ENCODE data around the gene ZSWIM4. TPM values are rescaled to one million over a fixed set of nuclear protein-coding genes. Genes with fewer than 3 reads are reported as not detected.

Gene ZSWIM4
- polyA plus RNA-seq, 3 donors, result 0.19 to 1.1 (median 0.23) TPM

DNA sequence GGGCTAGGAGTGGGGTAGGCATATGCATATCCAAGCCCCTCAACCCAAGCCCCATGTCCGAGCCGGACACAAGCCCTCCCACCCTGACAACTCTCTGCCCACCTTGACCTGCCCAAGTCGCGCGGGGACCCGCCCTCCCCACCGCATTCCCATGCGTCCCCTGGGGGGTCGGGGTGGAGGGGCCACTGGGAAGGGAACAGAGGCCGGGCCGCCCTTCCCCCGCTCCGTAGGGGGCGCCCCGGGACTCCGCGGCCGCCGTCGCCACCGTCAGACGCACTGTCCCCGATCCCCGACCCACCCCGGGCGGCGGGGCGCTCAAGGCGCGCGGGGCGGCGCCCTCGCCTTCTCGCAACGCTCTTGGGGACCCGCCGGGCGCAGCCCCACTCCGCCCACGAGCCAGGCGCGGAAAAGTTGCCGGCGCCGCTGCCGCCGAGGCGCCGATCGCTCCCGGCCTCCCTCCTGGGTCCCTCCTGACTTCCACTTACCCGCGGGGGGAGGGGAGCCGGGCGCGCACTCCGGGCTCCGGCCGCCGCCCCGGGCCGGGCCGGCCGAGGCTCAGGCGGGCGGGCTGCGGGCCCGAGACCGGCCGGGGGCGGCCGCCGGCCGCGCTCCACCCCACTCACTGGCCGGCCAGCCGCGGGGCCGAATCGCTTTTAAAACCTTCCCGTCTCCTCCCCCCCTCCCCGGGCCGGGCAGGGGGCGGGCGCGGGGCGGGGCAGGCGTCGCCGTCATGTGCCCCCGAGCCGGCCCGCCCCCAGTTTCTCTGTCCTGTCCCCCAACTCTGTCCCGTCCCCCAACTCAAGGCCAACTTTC lies 47.3 kb downstream of the ZSWIM4 start:
- Histone ChIP-seq H3K4me3 (replicated peaks in 1 of 3; ENCODE audit: low read depth in 2 of 3, low read length in 3 of 3) (peak overlapping the region; percentile 69 to 97 (median 90)), H3K9ac (ENCODE audit: insufficient read depth, low read length, poor library complexity, severe bottlenecking) (peak overlapping the region; percentile 100), H3K79me2 (ENCODE audit: insufficient read depth, low read length) (peaks cover 66% of the 10 kb centered on the region), H3K36me3 (replicated peaks in 1 of 2; ENCODE audit: control insufficient read depth in 1 of 2, insufficient read depth in 2 of 2, low read length in 2 of 2) (no peaks in the 10 kb centered on the region), H3K4me1 (ENCODE audit: control insufficient read depth in 1 of 2, insufficient read depth in 2 of 2, low read length in 2 of 2) (peaks cover 59% of the 10 kb centered on the region in 2 donors), H3K27ac (ENCODE audit: low read depth in 1 of 2, low read length in 2 of 2) (peak overlapping the region; percentile 99 to 100), H3K4me2 (replicated peaks; ENCODE audit: extremely low read depth, low read length, poor library complexity, severe bottlenecking) (peak overlapping the region; percentile 96), H3K27me3 (ENCODE audit: control insufficient read depth in 2 of 2, insufficient read depth in 2 of 2, low read length in 2 of 2) (no peaks in the 10 kb centered on the region), H2AFZ (ENCODE audit: insufficient read depth, low read depth, low read length, poor library complexity, severe bottlenecking) (no peak overlapping the region), H3K9me3 (replicated peaks in 1 of 2; ENCODE audit: control insufficient read depth in 1 of 2, insufficient read depth in 1 of 2, low read length in 2 of 2) (no peaks in the 10 kb centered on the region), H4K20me1 (ENCODE audit: insufficient read depth, low read length) (peaks cover 49% of the 10 kb centered on the region)
- peaks cover 12 to 27% of the 10 kb centered on the region in 2 donors for H3K36me3 Mint-ChIP-seq
- DNase-seq, result peak; percentile 82 to 87 (median 87)
- H3K4me3 Mint-ChIP-seq, result peak overlapping the region; percentile 91 to 96
- H3K27me3 Mint-ChIP-seq (ENCODE audit: low read depth in 3 of 3), result peaks cover 0 to 17% (median 4%) of the 10 kb centered on the region in 3 donors
- intact Hi-C loops (cut with micrococcal nuclease), result loop anchor here (10.0 kb wide), 2 partner anchors 688 to 1058 kb away; partner anchors contain the start of genes IER2 (in 1 of the 2) and STX10 (in 1 of the 2)
- TF ChIP-seq, protein P1, sequence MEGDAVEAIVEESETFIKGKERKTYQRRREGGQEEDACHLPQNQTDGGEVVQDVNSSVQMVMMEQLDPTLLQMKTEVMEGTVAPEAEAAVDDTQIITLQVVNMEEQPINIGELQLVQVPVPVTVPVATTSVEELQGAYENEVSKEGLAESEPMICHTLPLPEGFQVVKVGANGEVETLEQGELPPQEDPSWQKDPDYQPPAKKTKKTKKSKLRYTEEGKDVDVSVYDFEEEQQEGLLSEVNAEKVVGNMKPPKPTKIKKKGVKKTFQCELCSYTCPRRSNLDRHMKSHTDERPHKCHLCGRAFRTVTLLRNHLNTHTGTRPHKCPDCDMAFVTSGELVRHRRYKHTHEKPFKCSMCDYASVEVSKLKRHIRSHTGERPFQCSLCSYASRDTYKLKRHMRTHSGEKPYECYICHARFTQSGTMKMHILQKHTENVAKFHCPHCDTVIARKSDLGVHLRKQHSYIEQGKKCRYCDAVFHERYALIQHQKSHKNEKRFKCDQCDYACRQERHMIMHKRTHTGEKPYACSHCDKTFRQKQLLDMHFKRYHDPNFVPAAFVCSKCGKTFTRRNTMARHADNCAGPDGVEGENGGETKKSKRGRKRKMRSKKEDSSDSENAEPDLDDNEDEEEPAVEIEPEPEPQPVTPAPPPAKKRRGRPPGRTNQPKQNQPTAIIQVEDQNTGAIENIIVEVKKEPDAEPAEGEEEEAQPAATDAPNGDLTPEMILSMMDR (IDR thresholded peaks at IDR 0.05), result no peak
- H3K9me3 Mint-ChIP-seq, result peaks cover 0 to 7% (median 2%) of the 10 kb centered on the region in 7 donors
- under 1% methylated on average over 81 of the region's 95 CpGs for WGBS (ENCODE audit: insufficient coverage)
- H3K4me1 Mint-ChIP-seq, result peaks cover 45% of the 10 kb centered on the region
- peak overlapping the region; percentile 98 to 100 (median 99) for H3K27ac Mint-ChIP-seq

DNA sequence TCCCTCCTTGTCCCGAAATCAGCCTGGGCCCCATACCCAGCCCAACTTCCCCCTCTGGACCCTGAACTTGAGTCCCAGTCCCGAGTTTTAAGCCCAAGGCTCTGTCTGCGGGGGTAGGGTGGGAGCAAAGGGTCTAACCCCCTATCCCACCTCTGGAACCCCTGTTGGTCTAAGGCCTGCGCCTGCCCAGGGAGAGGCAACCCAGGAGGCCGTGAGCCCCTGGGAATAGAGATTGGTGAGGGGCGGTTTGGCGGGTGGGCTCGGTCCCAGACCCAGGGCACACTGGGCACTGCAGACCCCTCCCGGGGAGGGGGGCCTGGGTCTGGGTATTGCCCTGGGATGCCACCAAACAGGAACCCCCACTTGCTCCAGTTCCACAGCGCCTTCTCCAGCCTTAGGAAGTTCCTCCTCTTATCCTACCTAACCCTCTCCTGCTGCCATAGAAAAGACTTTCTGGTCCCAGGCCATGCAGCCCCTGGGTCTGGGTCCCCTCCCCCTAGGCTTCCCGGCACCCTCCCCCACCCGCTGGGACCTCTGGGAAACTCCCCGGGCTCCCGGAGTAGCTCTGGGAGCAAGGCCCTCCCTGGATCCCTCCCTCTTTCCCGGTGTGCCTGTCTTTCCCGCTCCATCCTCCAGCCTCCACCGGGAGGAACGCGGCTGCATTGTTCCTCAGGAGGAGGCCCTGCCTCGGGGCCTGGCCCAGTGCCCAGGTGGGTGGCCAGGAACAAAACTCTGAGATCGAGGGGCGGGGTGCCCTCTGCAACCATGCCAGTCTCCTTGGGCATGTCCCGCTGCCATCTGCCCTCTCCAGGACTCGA lies 48.1 kb downstream of the ZSWIM4 start:
- Histone ChIP-seq H3K27me3 (ENCODE audit: control insufficient read depth in 2 of 2, insufficient read depth in 2 of 2, low read length in 2 of 2) (no peaks in the 10 kb centered on the region), H3K9me3 (replicated peaks in 1 of 2; ENCODE audit: control insufficient read depth in 1 of 2, insufficient read depth in 1 of 2, low read length in 2 of 2) (no peaks in the 10 kb centered on the region), H2AFZ (ENCODE audit: insufficient read depth, low read depth, low read length, poor library complexity, severe bottlenecking) (no peak overlapping the region), H3K79me2 (ENCODE audit: insufficient read depth, low read length) (peaks cover 58% of the 10 kb centered on the region), H3K27ac (ENCODE audit: low read depth in 1 of 2, low read length in 2 of 2) (peak overlapping the region; percentile 86 to 99), H3K9ac (ENCODE audit: insufficient read depth, low read length, poor library complexity, severe bottlenecking) (peak overlapping the region; percentile 100), H3K4me1 (ENCODE audit: control insufficient read depth in 1 of 2, insufficient read depth in 2 of 2, low read length in 2 of 2) (peaks cover 57 to 59% of the 10 kb centered on the region in 2 donors), H3K4me3 (replicated peaks in 1 of 3; ENCODE audit: low read depth in 2 of 3, low read length in 3 of 3) (peak overlapping the region; percentile 28 to 97 (median 63)), H4K20me1 (ENCODE audit: insufficient read depth, low read length) (peaks cover 42% of the 10 kb centered on the region), H3K36me3 (replicated peaks in 1 of 2; ENCODE audit: control insufficient read depth in 1 of 2, insufficient read depth in 2 of 2, low read length in 2 of 2) (no peaks in the 10 kb centered on the region), H3K4me2 (replicated peaks; ENCODE audit: extremely low read depth, low read length, poor library complexity, severe bottlenecking) (peak overlapping the region; percentile 71)
- H3K4me3 Mint-ChIP-seq, result peak overlapping the region; percentile 84 to 96
- intact Hi-C loops (cut with micrococcal nuclease), result loop anchor here (10.0 kb wide), 2 partner anchors 689 to 1059 kb away; partner anchors contain the start of genes IER2 (in 1 of the 2) and STX10 (in 1 of the 2)
- peaks cover 45% of the 10 kb centered on the region for H3K4me1 Mint-ChIP-seq
- 10% methylated on average over 14 of the region's 24 CpGs for WGBS (ENCODE audit: insufficient coverage)
- TF ChIP-seq, protein P1 (IDR thresholded peaks at IDR 0.05), result no peak
- H3K36me3 Mint-ChIP-seq, result peaks cover 8 to 24% of the 10 kb centered on the region in 2 donors
- H3K9me3 Mint-ChIP-seq, result peaks cover 0 to 7% (median 2%) of the 10 kb centered on the region in 7 donors
- H3K27me3 Mint-ChIP-seq (ENCODE audit: low read depth in 3 of 3), result peaks cover 0 to 14% (median 4%) of the 10 kb centered on the region in 3 donors
- H3K27ac Mint-ChIP-seq, result peak overlapping the region; percentile 91 to 99 (median 96)
- DNase-seq, result peak in 1 of 3 donors; percentile 53

Data from CD14-positive monocyte (primary cell).